ENCODE results near the gene APIP. TPM values are rescaled to one million over a fixed set of nuclear protein-coding genes. Genes with fewer than 3 reads are reported as not detected.
A peak's percentile ranks its signal among the peaks of the same experiment; 100 is the strongest.

APIP gene
- total RNA-seq, 2 donors from 2014 or later, result 39.4 to 60.7 TPM

- H3K27ac ChIP-seq, result no peak overlapping the region
Measured at GRCh38 chr11:34860034-34860433, 56.1 kb downstream of the APIP start.

GRCh38 chr11:34859496-34859895, 56.7 kb downstream of the APIP start:
- H3K9ac ChIP-seq (ENCODE audit: low read depth in 2 of 2, low read length in 2 of 2), result no peak overlapping the region

More at GRCh38 chr11:34860034-34860433, 56.1 kb downstream of the APIP start:
- no peaks in the 10 kb centered on the region for H3K27me3 ChIP-seq
- no peak overlapping the region for H3K4me3 ChIP-seq
- DNase-seq, result no peak
- no peaks in the 10 kb centered on the region for H3K4me1 ChIP-seq
- H3K9ac ChIP-seq (ENCODE audit: low read depth in 2 of 2, low read length in 2 of 2), result no peak overlapping the region
- H3K9me3 ChIP-seq, result no peaks in the 10 kb centered on the region
- TF ChIP-seq CTCF (IDR thresholded peaks at IDR 0.05), result no peak
- intact Hi-C loops (cut with DNase I), result no loop called here
- H3K36me3 ChIP-seq, result no peaks in the 10 kb centered on the region

GRCh38 chr11:34857463-34857862, 58.7 kb downstream of the APIP start:
- Histone ChIP-seq H3K4me3 (no peak overlapping the region), H3K27ac (no peak overlapping the region)
- no peak for TF ChIP-seq CTCF (IDR thresholded peaks at IDR 0.05)

More at GRCh38 chr11:34859496-34859895, 56.7 kb downstream of the APIP start:
- no peak for DNase-seq
- intact Hi-C loops (cut with DNase I), result no loop called here
- H3K27ac ChIP-seq, result no peak overlapping the region
- H3K36me3 ChIP-seq, result no peaks in the 10 kb centered on the region
- no peaks in the 10 kb centered on the region for H3K4me1 ChIP-seq
- H3K4me3 ChIP-seq, result no peak overlapping the region
- no peak for TF ChIP-seq CTCF (IDR thresholded peaks at IDR 0.05)
- H3K27me3 ChIP-seq, result no peaks in the 10 kb centered on the region
- no peaks in the 10 kb centered on the region for H3K9me3 ChIP-seq

GRCh38 chr11:34856251-34856650, 59.9 kb downstream of the APIP start:
- DNase-seq, result no peak
- TF ChIP-seq CTCF (IDR thresholded peaks at IDR 0.05), result no peak
- Histone ChIP-seq H3K9me3 (no peaks in the 10 kb centered on the region), H3K27ac (peak overlapping the region; percentile 88), H3K36me3 (no peaks in the 10 kb centered on the region), H3K9ac (ENCODE audit: low read depth in 2 of 2, low read length in 2 of 2) (no peak overlapping the region), H3K4me1 (no peaks in the 10 kb centered on the region), H3K4me3 (no peak overlapping the region), H3K27me3 (no peaks in the 10 kb centered on the region)
- intact Hi-C loops (cut with DNase I), result no loop called here

More at GRCh38 chr11:34857463-34857862, 58.7 kb downstream of the APIP start:
- no peak overlapping the region for H3K9ac ChIP-seq (ENCODE audit: low read depth in 2 of 2, low read length in 2 of 2)
- H3K27me3 ChIP-seq, result no peaks in the 10 kb centered on the region
- DNase-seq, result no peak
- H3K36me3 ChIP-seq, result no peaks in the 10 kb centered on the region
- intact Hi-C loops (cut with DNase I), result no loop called here
- H3K9me3 ChIP-seq, result no peaks in the 10 kb centered on the region
- H3K4me1 ChIP-seq, result no peaks in the 10 kb centered on the region

- no peak for DNase-seq
- Histone ChIP-seq H3K9me3 (no peaks in the 10 kb centered on the region), H3K4me1 (no peaks in the 10 kb centered on the region), H3K27ac (peak overlapping the region; percentile 88), H3K36me3 (no peaks in the 10 kb centered on the region), H3K4me3 (no peak overlapping the region), H3K27me3 (no peaks in the 10 kb centered on the region), H3K9ac (ENCODE audit: low read depth in 2 of 2, low read length in 2 of 2) (no peak overlapping the region)
- no peak for TF ChIP-seq CTCF (IDR thresholded peaks at IDR 0.05)
- intact Hi-C loops (cut with DNase I), result no loop called here
Measured at GRCh38 chr11:34855754-34856095, 60.5 kb downstream of the APIP start.
